K562 (cell line): ENCODE data around the gene GPR108. TPM values are rescaled to one million over a fixed set of nuclear protein-coding genes. Genes with fewer than 3 reads are reported as not detected.

Experiments
- ATAC-seq: fragments of 200-7000 bp; cut with Tn5 transposase; 3 replicates; pipeline ENCODE4 v1.9.1; 2020; ENCODE audit warnings: moderate library complexity
- BruUV-seq: library from RNA; stranded (reverse); fragments of 400-500 nt; replicated peaks from 2 replicates; lab custom pipeline; 2021; lab: Mats Ljungman, UMichigan
- CTCF ChIA-PET: fragments of 300-600 bp; formaldehyde crosslinking; extraction: SDS; loops from one replicate; lab custom pipeline; 2021; ENCODE audit warnings: low intra/inter-chr PET ratio; lab: Yijun Ruan, JAX
- POLR2A ChIA-PET: fragments of 300-600, 350-650 bp; sonication (Branson Sonifier 250); formaldehyde crosslinking; extraction: SDS; loops from one replicate; lab custom pipeline; 2021; ENCODE audit warnings: antibody characterized with exemption, inconsistent platforms; lab: Yijun Ruan, JAX
- DNase-seq, 4 experiments: peaks; one replicate each; pipeline versions ENCODE4 v3.0.0 to v3.0.0-alpha.2; 2011 to 2018; ENCODE audit warnings: low spot score in 3 of 4, mixed read lengths in 3 of 4; ENCODE audit errors: extremely low read depth in 1 of 4
- FAIRE-seq: peaks from 2 replicates; lab custom pipeline; 2011; peaks lifted over from hg19 to GRCh38; lab: Jason Lieb, UNC
- H2AFZ ChIP-seq: 2 replicates; pipeline ENCODE4 v1.6.0; 2011; ENCODE audit warnings: low read depth, low read length, control low read depth, inconsistent platforms
- H3K27ac ChIP-seq: fragments of 200-600 bp; 3 replicates; pipeline ENCODE4 v1.8.0; 2011; ENCODE audit warnings: low read depth, mild to moderate bottlenecking, control low read depth, inconsistent platforms, low read length, moderate library complexity, mixed read lengths; ENCODE audit errors: extremely low read depth
- H3K27me3 ChIP-seq, 2 experiments: fragments of 300-600 bp in 1 of 2; 2 replicates in 1 of 2; 3 replicates in 1 of 2; pipeline versions ENCODE4 v1.6.0 to v1.8.0; 2011; ENCODE audit warnings: inconsistent platforms in 2 of 2, low read length in 2 of 2, mild to moderate bottlenecking in 1 of 2, mixed read lengths in 1 of 2, moderate library complexity in 1 of 2; ENCODE audit not compliant: control insufficient read depth in 2 of 2, insufficient read depth in 2 of 2
- H3K36me3 ChIP-seq: fragments of 300-600 bp; 3 replicates; pipeline ENCODE4 v1.8.0; 2011; ENCODE audit warnings: mild to moderate bottlenecking, low read length, inconsistent platforms; ENCODE audit not compliant: control insufficient read depth, insufficient read depth
- H3K4me1 ChIP-seq, 2 experiments: fragments of 200-600 bp in 1 of 2; replicated peaks in 1 of 2; 2 replicates in 1 of 2; 3 replicates in 1 of 2; pipeline versions ENCODE4 v1.5.1 to v1.8.0; 2011; ENCODE audit warnings: inconsistent platforms in 2 of 2, low read length in 2 of 2, mild to moderate bottlenecking in 1 of 2, mixed read lengths in 1 of 2, moderate library complexity in 1 of 2; ENCODE audit not compliant: control insufficient read depth in 2 of 2, insufficient read depth in 2 of 2
- H3K4me2 ChIP-seq: 2 replicates; pipeline ENCODE4 v1.6.1; 2011; ENCODE audit warnings: low read length, control low read depth, inconsistent platforms, mixed read lengths; ENCODE audit not compliant: insufficient read depth
- H3K4me3 ChIP-seq: fragments of 200-600 bp; sonication (generic), shearing (Covaris generic); 2 replicates; pipeline ENCODE4 v1.5.1; 2016; ENCODE audit warnings: control low read depth, inconsistent platforms
- H3K79me2 ChIP-seq: fragments of 200-600 bp; 3 replicates; pipeline ENCODE4 v1.8.0; 2011; ENCODE audit warnings: low read length, inconsistent platforms; ENCODE audit not compliant: control insufficient read depth, insufficient read depth
- H3K9ac ChIP-seq, 2 experiments: 2 replicates each; pipeline versions ENCODE4 v1.6.0 to v1.6.1; 2011; ENCODE audit warnings: low read depth in 2 of 2, low read length in 2 of 2, control low read depth in 1 of 2, inconsistent platforms in 1 of 2, mild to moderate bottlenecking in 1 of 2, mixed read lengths in 1 of 2; ENCODE audit not compliant: insufficient read depth in 1 of 2
- H3K9me1 ChIP-seq: one replicate; pipeline ENCODE4 v1.6.0; 2011; ENCODE audit warnings: inconsistent platforms, mild to moderate bottlenecking, low read length, moderate library complexity; ENCODE audit not compliant: control insufficient read depth, insufficient read depth
- H3K9me3 ChIP-seq: replicated peaks from 2 replicates; pipeline ENCODE4 v1.5.1; 2011; ENCODE audit warnings: low read depth, low read length, inconsistent platforms; ENCODE audit not compliant: control insufficient read depth, insufficient read depth
- H4K20me1 ChIP-seq: replicated peaks from 2 replicates; pipeline ENCODE4 v1.6.1; 2011; ENCODE audit warnings: low read length, inconsistent platforms, mixed read lengths; ENCODE audit not compliant: control insufficient read depth, insufficient read depth
- CBX5 ChIP-seq: IDR thresholded peaks from 2 replicates; pipeline ENCODE4 v1.6.1; 2014; ENCODE audit warnings: low read depth, borderline replicate concordance
- POLR2AphosphoS5 ChIP-seq: IDR thresholded peaks from 2 replicates; pipeline ENCODE4 v1.6.1; 2011; ENCODE audit warnings: mild to moderate bottlenecking, low read depth, low read length, moderate library complexity; ENCODE audit not compliant: control insufficient read depth, insufficient read depth
- RBM15 ChIP-seq: fragments of 200-400 bp; formaldehyde crosslinking; IDR thresholded peaks from 2 replicates; pipeline ENCODE4 v1.6.1; 2018; ENCODE audit warnings: mild to moderate bottlenecking, low read length, moderate library complexity; ENCODE audit not compliant: insufficient read depth
- SMAD2 ChIP-seq: fragments of 150-350 bp; IDR thresholded peaks from 2 replicates; pipeline ENCODE4 v1.6.1; 2014; ENCODE audit warnings: low read depth, mild to moderate bottlenecking, low read length
- ZBTB40 ChIP-seq, 2 experiments: fragments of 450-650 bp in 1 of 2; sonication (generic) in 1 of 2; formaldehyde crosslinking in 1 of 2; IDR thresholded peaks; 2 replicates each; pipeline versions ENCODE4 v1.7.1 to v1.9.0; 2016 to 2022; ENCODE audit warnings: inconsistent platforms in 1 of 2, mild to moderate bottlenecking in 1 of 2, missing genetic modification reagents in 1 of 2
- ZC3H11A ChIP-seq: IDR thresholded peaks from 2 replicates; pipeline ENCODE4 v1.6.1; 2012; ENCODE audit warnings: low read depth, low read length, improper control_type of control experiment
- ZNF134 ChIP-seq: fragments of 250-450 bp; sonication (Bioruptor Pico); conservative IDR thresholded peaks from 2 replicates; pipeline ENCODE4 v1.4.0; 2020
- ZNF655 ChIP-seq: fragments of 250-450 bp; sonication (Bioruptor Pico); IDR thresholded peaks from 2 replicates; pipeline ENCODE4 v1.5.0; 2021
- WGBS: fragments of 100-300 bp; shearing (Covaris generic); methylation state at CpG from one replicate; pipeline ENCODE4 v1.1.6; 2016; ENCODE audit warnings: low coverage, mixed read lengths; ENCODE audit not compliant: insufficient coverage; ENCODE audit errors: missing lambda C conversion rate; 5-methylcytosine and 5-hydroxymethylcytosine counted together
- in situ Hi-C: fragments of 300-500 bp; cut with MboI; formaldehyde crosslinking; loops from 4 replicates; pipeline ENCODE4 v1.15.0; 2018; ENCODE audit warnings: inconsistent platforms, mixed read lengths
- intact Hi-C: fragments of 100-400 bp; cut with micrococcal nuclease; formaldehyde crosslinking; loops from 2 replicates; pipeline ENCODE4 v1.14.2; 2022
- polyA plus RNA-seq, 8 experiments: library from polyadenylated mRNA; depleted of rRNA in 4 of 8; stranded (reverse) in 5 of 8; unstranded in 3 of 8; fragments of >200 nt; fragmentation: Nextera tagmentation in 2 of 8; fragmentation: Illumina TruSeq in 1 of 8; extraction: Ambion mirVana in 2 of 8; extraction: Trizol in 1 of 8; gene quantifications; 2 replicates each; pipeline versions ENCODE4 v1.2.1 to v1.2.3, GENCODE V29; 2011 to 2014; ENCODE audit warnings: inconsistent platforms in 1 of 8, missing spikeins in 1 of 8
- total RNA-seq, 7 experiments: library from RNA; depleted of rRNA in 6 of 7; stranded (reverse); fragments of >200 nt in 6 of 7; fragmentation: Illumina TruSeq in 2 of 7; extraction: Trizol in 2 of 7; gene quantifications; 2 replicates each; pipeline versions ENCODE4 v1.2.1 to v1.2.3, GENCODE V29; 2011 to 2021; ENCODE audit warnings: low replicate concordance in 1 of 7

Gene GPR108
- total and polyA plus RNA-seq, 9 of the 15 experiments (the other 6 are each of a cell fraction or from before 2014, with no cell fraction given): 2.4 to 33.2 (median 24.4) TPM

DNA sequence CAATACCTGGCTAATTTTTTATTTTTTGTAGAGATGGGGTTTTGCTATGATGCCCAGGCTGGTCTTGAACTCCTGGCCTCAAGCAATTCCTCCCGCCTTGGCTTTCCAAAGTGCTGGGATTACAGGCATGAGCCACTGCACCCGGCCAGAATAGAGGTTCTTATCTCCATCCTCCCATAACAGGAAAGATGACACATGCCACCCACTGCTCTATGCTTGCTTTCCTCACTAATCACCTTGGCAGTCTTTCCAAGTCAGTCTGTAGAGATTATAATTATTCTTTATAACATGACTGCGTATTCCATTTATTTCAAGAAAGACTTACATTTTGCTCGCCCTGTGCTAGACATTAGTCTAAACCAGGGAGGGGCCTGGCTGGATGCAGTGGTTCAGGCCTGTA, 41.8 kb upstream of the GPR108 start (continued):
- no peak for TF ChIP-seq ZNF655 (CRISPR knock-in tag)

GRCh38 chr19:6778386-6778785, 41.0 kb upstream of the GPR108 start:
- peak; percentile 54; the same call in 2 of the 3 replicates for ATAC-seq
- ChIA-PET CTCF (no interaction called here), POLR2A (interaction anchor here (0.7 to 1.2 kb wide), 2 partner anchors 40 to 812 kb away, joined by 3 read pairs; no protein-coding TSS in a partner anchor)
- Histone ChIP-seq H3K9me3 (no peaks in the 10 kb centered on the region), H3K4me3 (no peak overlapping the region), H3K79me2 (peaks cover 7% of the 10 kb centered on the region; the same call in 1 of the 3 replicates), H3K36me3 (no peaks in the 10 kb centered on the region), H2AFZ (no peak overlapping the region), H3K9ac (no peak overlapping the region), H4K20me1 (0 out of 2 replicates have a peak, but pooled peaks cover 3% of the 10 kb centered on the region), H3K27ac (no peak overlapping the region; the same call in 2 of the 3 replicates), H3K27me3 (no peaks in the 10 kb centered on the region), H3K4me1 (peaks cover 6 to 16% of the 10 kb centered on the region in 2 experiments; a peak in 4 of 5 replicates), H3K9me1 (no peaks in the 10 kb centered on the region), H3K4me2 (no peak overlapping the region)
- no peak for DNase-seq
- peak; percentile 32 for FAIRE-seq
- intact Hi-C loops (no loop called here), in situ Hi-C loops (no loop called here)
- 9% methylated on average over 4 of the region's 4 CpGs for WGBS
- no TSS peak for BruUV-seq
- TF ChIP-seq SMAD2: no peak
- no peak for TF ChIP-seq ZNF134
- TF ChIP-seq ZC3H11A: no peak
- TF ChIP-seq POLR2AphosphoS5: no peak
- TF ChIP-seq CBX5: no peak
- no peak for TF ChIP-seq ZBTB40 (IDR thresholded peaks at IDR 0.05)
- no peak for TF ChIP-seq ZBTB40 (CRISPR knock-in tag; IDR thresholded peaks at IDR 0.05)
- TF ChIP-seq RBM15: no peak
